CD4-positive, CD25-positive, alpha-beta regulatory T cell (primary cell): ENCODE data around the gene IMPA2. TPM values are rescaled to one million over a fixed set of nuclear protein-coding genes. Genes with fewer than 3 reads are reported as not detected.

Experiments used
- ATAC-seq, 2 donors: fragments of 150-1000 bp; cut with Tn5 transposase; one replicate each; pipeline ENCODE4 v1.10.0; 2021; ENCODE audit warnings: low read depth in 2 of 2, moderate number of reproducible peaks in 2 of 2, moderate library complexity in 1 of 2
- DNase-seq, 3 donors: peaks; one replicate each; pipeline versions ENCODE4 v3.0.0 to v3.0.0-alpha.2; 2012 to 2022; ENCODE audit warnings: mixed read lengths in 1 of 3
- H3K27ac ChIP-seq: one replicate; pipeline ENCODE4 v1.7.0; 2013; ENCODE audit warnings: mild to moderate bottlenecking, low read length; ENCODE audit not compliant: insufficient read depth, poor library complexity, severe bottlenecking
- H3K27me3 ChIP-seq: one replicate; pipeline ENCODE4 v1.7.0; 2013; ENCODE audit warnings: low read length; ENCODE audit not compliant: control insufficient read depth, insufficient read depth
- H3K36me3 ChIP-seq: one replicate; pipeline ENCODE4 v1.7.0; 2013; ENCODE audit warnings: mild to moderate bottlenecking, low read length, moderate library complexity; ENCODE audit not compliant: control insufficient read depth, insufficient read depth
- H3K4me1 ChIP-seq: 2 replicates; pipeline ENCODE4 v1.7.0; 2013; ENCODE audit warnings: mild to moderate bottlenecking, low read length; ENCODE audit not compliant: insufficient read depth, control insufficient read depth, poor library complexity, severe bottlenecking
- H3K4me3 ChIP-seq: one replicate; pipeline ENCODE4 v1.7.0; 2013; ENCODE audit warnings: low read depth, mild to moderate bottlenecking, low read length, moderate library complexity
- H3K9me3 ChIP-seq, 2 experiments: 1 replicate in 1 of 2; 2 replicates in 1 of 2; pipeline ENCODE4 v1.7.0; 2013; ENCODE audit warnings: low read length in 2 of 2, mild to moderate bottlenecking in 1 of 2, moderate library complexity in 1 of 2; ENCODE audit not compliant: control insufficient read depth in 2 of 2
- H3K27ac Mint-ChIP-seq, 3 donors: one replicate each; pipeline ENCODE4 v1.8.0; 2020 to 2022; ENCODE audit warnings: mild to moderate bottlenecking in 3 of 3, mixed read lengths in 3 of 3, moderate library complexity in 2 of 3
- H3K27me3 Mint-ChIP-seq: one replicate; pipeline ENCODE4 v1.8.0; 2022; ENCODE audit warnings: mild to moderate bottlenecking, mixed read lengths
- H3K36me3 Mint-ChIP-seq: one replicate; pipeline ENCODE4 v1.8.0; 2020; ENCODE audit warnings: mixed read lengths
- H3K4me1 Mint-ChIP-seq, 4 donors: one replicate each; pipeline ENCODE4 v1.8.0; 2020 to 2022; ENCODE audit warnings: mixed read lengths in 4 of 4, mild to moderate bottlenecking in 1 of 4
- H3K4me3 Mint-ChIP-seq, 4 donors: one replicate each; pipeline ENCODE4 v1.8.0; 2020 to 2022; ENCODE audit warnings: mild to moderate bottlenecking in 4 of 4, mixed read lengths in 4 of 4, moderate library complexity in 3 of 4
- H3K9me3 Mint-ChIP-seq, 7 donors: one replicate each; pipeline ENCODE4 v1.8.0; 2020 to 2022; ENCODE audit warnings: mixed read lengths in 7 of 7, mild to moderate bottlenecking in 3 of 7, moderate library complexity in 2 of 7
- polyA plus RNA-seq, 4 donors: library from polyadenylated mRNA; unstranded; fragments of 300-500 nt; fragmentation: Illumina TruSeq; gene quantifications; one replicate each; pipeline ENCODE4 v1.2.3, GENCODE V29; 2021
- total RNA-seq: library from RNA; stranded (reverse); gene quantifications from one replicate; pipeline ENCODE4 v1.2.3, GENCODE V29; 2022

Gene IMPA2
- total and polyA plus RNA-seq, 5 donors from 2014 or later: 5.1 to 14.6 (median 6.9) TPM

DNA sequence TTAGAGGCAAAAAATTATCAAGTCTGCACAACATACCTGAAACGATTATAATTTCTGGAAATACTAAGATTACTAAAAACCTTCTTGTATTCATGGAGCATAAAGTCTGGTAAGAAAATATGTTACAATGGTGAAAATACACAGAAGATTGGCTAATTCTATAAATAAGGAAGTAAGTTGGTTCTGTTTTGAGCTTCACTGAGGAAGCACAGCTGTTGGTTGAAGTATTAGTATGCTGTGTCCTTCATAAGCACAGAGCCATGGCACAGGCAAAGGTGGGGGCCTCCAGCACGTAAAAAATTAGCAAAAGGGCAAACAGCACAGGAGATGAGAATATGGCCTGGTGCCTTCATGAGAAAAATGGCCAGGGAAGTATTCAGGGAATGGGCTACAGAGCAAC, 72.0 kb downstream of the IMPA2 start:
- H3K27me3 ChIP-seq: peaks cover 6% of the 10 kb centered on the region
- Mint-ChIP-seq H3K9me3 (no peaks in the 10 kb centered on the region), H3K36me3 (no peaks in the 10 kb centered on the region), H3K4me1 (no peaks in the 10 kb centered on the region), H3K27me3 (peaks cover 22% of the 10 kb centered on the region), H3K27ac (no peak overlapping the region), H3K4me3 (no peak overlapping the region)
- H3K27ac ChIP-seq: no peak overlapping the region
- H3K36me3 ChIP-seq: no peaks in the 10 kb centered on the region
- H3K9me3 ChIP-seq: no peaks in the 10 kb centered on the region
- DNase-seq: no peak
- no peak for ATAC-seq
- H3K4me1 ChIP-seq: no peaks in the 10 kb centered on the region
- H3K4me3 ChIP-seq: no peak overlapping the region

DNA sequence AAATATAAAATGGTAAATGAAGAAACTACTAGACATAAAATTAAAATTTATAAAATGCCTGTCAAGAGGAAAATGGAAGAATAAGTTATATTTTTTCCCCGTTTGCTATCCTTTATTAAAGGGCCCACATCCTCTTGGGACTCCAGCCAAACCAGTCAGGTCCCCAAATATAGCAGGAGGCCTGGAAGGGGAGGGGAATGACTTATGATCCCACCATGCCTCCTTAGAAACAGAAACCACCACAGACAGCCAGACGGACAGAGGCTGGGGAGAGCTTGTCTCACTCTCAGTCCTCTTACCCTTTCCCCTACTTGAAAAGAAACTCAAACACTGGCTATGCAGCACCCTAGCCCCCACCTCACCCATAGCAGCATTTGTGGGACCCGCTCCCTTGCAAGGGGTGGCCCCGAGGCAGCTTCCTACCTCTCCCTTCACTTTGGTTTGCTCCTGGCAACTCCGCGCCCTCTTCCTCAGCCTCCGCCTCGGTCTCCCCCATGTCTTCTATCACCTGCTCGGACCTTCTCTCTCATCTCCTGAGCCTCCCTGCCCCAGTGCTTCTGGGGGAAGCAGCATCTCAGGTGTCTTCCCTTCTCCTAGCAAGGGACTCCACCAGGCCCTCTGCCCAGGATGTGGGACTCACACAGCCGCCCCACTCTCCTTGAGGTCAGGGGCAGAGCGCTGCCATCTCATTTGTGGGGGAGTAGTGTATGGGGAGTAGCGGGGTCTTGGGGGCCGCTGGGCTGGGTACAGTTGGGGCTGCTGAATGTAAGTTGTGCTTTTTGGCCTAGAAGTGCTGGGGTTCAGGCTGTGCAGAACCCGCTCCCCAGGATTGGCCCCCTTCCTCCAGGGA, 75.0 kb downstream of the IMPA2 start:
- no peak for ATAC-seq
- Mint-ChIP-seq H3K27ac (no peak overlapping the region), H3K9me3 (no peaks in the 10 kb centered on the region), H3K36me3 (no peaks in the 10 kb centered on the region), H3K27me3 (peaks cover 16% of the 10 kb centered on the region), H3K4me3 (no peak overlapping the region), H3K4me1 (no peaks in the 10 kb centered on the region)
- Histone ChIP-seq H3K36me3 (no peaks in the 10 kb centered on the region), H3K9me3 (no peaks in the 10 kb centered on the region), H3K27ac (no peak overlapping the region), H3K4me3 (no peak overlapping the region), H3K4me1 (no peaks in the 10 kb centered on the region), H3K27me3 (peaks cover 6% of the 10 kb centered on the region)
- no peak for DNase-seq

DNA sequence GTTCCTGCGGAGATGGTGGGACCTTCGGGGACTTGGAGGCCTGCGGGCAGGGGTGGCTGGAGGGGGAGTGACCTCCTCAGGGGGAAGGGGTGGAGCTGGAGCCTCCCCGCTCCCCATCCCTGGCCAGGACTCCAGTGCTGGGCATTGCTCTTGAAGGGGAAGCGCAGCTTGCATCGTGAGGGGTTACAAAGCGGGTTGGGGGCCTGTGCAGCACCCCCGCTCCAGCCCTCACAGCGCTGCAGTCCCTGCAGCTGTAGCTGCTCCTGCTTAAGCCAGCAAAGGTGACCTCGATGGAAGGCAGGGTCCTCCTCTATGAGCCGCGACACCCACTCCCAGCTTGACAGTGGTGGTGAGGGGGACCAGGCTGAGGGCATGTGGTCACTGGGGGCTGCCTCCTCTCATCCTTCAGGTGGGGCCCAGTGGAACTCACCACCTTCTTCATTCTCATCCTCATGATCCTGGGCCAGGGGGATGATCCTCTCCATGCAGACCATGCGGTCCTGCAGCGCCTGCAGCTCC, 75.6 kb downstream of the IMPA2 start:
- Histone ChIP-seq H3K27ac (no peak overlapping the region), H3K4me3 (no peak overlapping the region), H3K9me3 (no peaks in the 10 kb centered on the region), H3K4me1 (no peaks in the 10 kb centered on the region), H3K36me3 (no peaks in the 10 kb centered on the region), H3K27me3 (peaks cover 6% of the 10 kb centered on the region)
- Mint-ChIP-seq H3K36me3 (no peaks in the 10 kb centered on the region), H3K4me3 (no peak overlapping the region), H3K9me3 (no peaks in the 10 kb centered on the region), H3K27me3 (peaks cover 16% of the 10 kb centered on the region), H3K4me1 (no peaks in the 10 kb centered on the region), H3K27ac (no peak overlapping the region)
- ATAC-seq (no peak), DNase-seq (no peak)

DNA sequence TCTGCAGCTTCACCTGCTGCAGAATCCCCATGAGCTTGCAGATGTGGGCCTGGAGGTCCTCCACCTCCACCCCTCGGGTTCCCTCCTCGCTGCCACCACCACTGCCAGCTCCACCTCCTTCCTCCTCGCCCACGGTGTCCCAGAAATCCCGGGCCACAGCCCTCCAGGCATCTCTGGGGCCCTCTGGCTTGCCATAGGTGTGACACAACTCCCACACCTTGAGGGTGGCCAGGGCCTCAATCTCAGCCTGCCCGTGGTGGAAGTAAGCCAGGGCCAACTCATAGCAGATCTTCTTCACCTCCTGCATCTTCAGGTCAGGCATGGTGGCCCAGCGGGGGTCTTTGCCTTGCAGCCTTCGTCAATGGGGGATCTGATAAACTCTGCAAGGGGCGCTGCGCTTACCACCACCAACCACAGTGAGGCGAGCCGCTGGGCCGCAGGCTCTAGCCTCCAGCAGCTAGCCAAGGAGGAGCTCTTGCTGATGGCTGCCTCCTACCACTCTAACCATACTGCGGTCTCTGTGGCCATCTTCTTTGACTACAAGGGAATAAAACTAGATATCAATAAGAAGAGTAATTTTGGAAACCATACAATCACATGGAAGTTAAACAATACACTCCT, 76.2 kb downstream of the IMPA2 start:
- Mint-ChIP-seq H3K4me3 (no peak overlapping the region), H3K27ac (no peak overlapping the region), H3K27me3 (peaks cover 13% of the 10 kb centered on the region), H3K4me1 (no peaks in the 10 kb centered on the region), H3K9me3 (no peaks in the 10 kb centered on the region), H3K36me3 (no peaks in the 10 kb centered on the region)
- no peaks in the 10 kb centered on the region for H3K9me3 ChIP-seq
- no peak overlapping the region for H3K27ac ChIP-seq
- H3K27me3 ChIP-seq: peaks cover 6% of the 10 kb centered on the region
- DNase-seq (no peak), ATAC-seq (no peak)
- H3K4me3 ChIP-seq: no peak overlapping the region
- no peaks in the 10 kb centered on the region for H3K4me1 ChIP-seq
- no peaks in the 10 kb centered on the region for H3K36me3 ChIP-seq

DNA sequence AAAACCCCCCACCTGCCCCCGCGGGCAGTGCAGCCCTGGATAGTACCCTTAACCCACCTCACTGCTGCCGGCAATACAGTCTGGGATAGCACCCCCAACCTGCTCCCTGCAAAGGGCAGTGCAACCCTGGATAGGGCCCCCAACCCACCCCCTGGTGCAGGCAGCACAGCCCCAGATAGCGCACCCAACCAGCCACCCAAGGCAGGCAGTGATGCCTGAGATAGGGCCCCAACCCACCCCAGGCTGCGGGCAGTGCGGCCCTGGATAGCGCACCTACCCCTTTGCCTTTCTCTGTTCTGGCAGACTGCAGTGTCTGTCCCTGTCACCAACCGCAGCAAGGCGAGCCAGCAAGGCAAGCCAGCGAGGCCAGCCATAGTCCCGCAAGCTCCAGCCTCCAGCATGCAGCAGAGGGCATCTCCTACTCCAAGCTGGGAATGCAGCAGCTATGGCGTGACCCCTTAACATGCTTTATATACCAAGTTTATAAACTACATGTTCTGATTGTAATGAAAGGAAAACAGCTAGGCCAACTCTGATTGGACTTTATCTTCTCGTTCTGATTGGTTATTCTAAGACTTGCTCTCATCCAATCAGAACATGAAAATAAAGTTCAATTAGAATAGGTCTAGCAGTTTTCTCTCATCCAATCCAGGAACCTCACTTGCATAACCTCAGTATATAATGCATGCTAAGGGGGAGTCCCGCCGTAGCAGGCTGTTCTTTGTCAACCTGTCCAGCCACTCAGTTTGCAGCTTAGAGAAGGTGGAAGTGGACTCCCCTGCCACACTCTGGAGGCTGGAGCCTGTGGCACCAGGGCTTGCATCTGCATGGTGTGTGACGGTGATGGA, 78.3 kb downstream of the IMPA2 start:
- ATAC-seq (no peak), DNase-seq (no peak)
- H3K9me3 Mint-ChIP-seq: no peaks in the 10 kb centered on the region
- Histone ChIP-seq H3K27ac (no peak overlapping the region), H3K36me3 (no peaks in the 10 kb centered on the region), H3K4me3 (no peak overlapping the region), H3K4me1 (no peaks in the 10 kb centered on the region), H3K27me3 (peaks cover 1% of the 10 kb centered on the region), H3K9me3 (no peaks in the 10 kb centered on the region)
- H3K27ac Mint-ChIP-seq: no peak overlapping the region
- no peaks in the 10 kb centered on the region for H3K36me3 Mint-ChIP-seq
- no peaks in the 10 kb centered on the region for H3K4me1 Mint-ChIP-seq
- no peaks in the 10 kb centered on the region for H3K27me3 Mint-ChIP-seq
- H3K4me3 Mint-ChIP-seq: no peak overlapping the region

DNA sequence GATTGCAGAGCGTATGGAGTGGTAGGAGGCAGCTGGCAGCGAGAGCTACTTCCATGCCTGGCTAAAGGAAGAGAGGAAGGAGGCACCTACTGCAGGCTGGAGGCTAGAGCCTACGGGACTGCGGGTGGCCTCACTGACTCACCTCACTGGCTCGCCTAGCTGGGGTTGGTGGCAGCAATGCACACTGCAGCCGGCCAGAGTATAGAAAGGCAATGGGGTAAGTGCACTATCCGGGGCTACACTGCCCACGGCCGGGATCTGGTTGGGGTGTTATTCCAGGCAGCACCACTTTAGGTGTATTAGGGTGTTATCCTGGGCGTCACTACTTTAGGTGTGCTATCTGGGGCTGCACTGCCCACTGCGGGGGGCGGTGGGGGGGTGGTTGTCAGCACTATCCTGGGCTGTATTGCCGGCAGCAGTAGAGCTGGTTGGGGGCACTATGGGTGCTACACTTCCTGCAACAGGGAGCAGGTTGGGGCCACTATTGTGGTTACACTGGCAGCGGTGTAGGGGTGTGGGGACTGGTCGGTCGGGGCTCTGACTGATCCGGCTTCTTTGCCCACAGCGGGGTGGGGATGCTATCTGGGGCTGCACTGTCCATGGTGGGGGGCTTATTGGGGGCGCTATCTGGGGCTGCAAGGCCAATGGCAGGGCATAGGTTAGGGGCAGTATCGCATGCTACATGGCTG, 79.0 kb downstream of the IMPA2 start:
- Mint-ChIP-seq H3K27ac (no peak overlapping the region), H3K4me3 (no peak overlapping the region)

DNA sequence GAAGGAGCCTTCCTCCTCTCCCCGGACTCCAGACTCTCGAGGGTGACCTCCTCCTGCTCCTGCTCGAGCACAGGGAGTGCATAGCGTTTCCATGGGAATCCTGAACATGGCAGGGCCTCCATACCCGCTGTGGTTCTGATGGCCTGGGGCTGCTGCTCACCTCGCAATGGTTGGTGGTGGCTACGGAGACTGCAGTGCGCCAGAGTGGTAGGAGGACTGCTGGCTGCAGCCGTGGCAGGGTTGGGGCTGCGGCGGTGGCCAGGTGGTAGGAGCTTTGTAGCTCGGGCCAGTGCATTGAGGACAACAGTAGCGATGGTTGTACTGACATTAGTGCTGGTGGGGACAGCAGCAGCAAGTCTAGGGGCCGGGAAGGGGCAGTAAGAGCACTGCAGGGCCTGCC, 80.4 kb downstream of the IMPA2 start:
- H3K36me3 ChIP-seq: no peaks in the 10 kb centered on the region
- no peaks in the 10 kb centered on the region for H3K27me3 ChIP-seq
- no peaks in the 10 kb centered on the region for H3K9me3 ChIP-seq
- Mint-ChIP-seq H3K4me3 (no peak overlapping the region), H3K27me3 (no peaks in the 10 kb centered on the region), H3K4me1 (no peaks in the 10 kb centered on the region), H3K9me3 (no peaks in the 10 kb centered on the region), H3K27ac (no peak overlapping the region), H3K36me3 (no peaks in the 10 kb centered on the region)
- H3K4me3 ChIP-seq: no peak overlapping the region
- DNase-seq: no peak
- no peaks in the 10 kb centered on the region for H3K4me1 ChIP-seq
- no peak overlapping the region for H3K27ac ChIP-seq
- no peak for ATAC-seq

More for the DNA sequence above, 79.0 kb downstream of the IMPA2 start:
- H3K27me3 ChIP-seq: no peaks in the 10 kb centered on the region
- Mint-ChIP-seq H3K36me3 (no peaks in the 10 kb centered on the region), H3K4me1 (no peaks in the 10 kb centered on the region), H3K27me3 (no peaks in the 10 kb centered on the region), H3K9me3 (no peaks in the 10 kb centered on the region)
- H3K36me3 ChIP-seq: no peaks in the 10 kb centered on the region
- H3K4me3 ChIP-seq: no peak overlapping the region
- no peak overlapping the region for H3K27ac ChIP-seq
- DNase-seq (no peak), ATAC-seq (no peak)
- H3K4me1 ChIP-seq: no peaks in the 10 kb centered on the region
- H3K9me3 ChIP-seq: no peaks in the 10 kb centered on the region
